ENCODE measurements around the gene FAHD1.

GRCh38 chr16:1834096-1834495, 7.1 kb downstream of the FAHD1 start:
- TF ChIP-seq CTCF (conservative IDR thresholded peaks at IDR 0.05 in 1 of 2, IDR thresholded peaks at IDR 0.05 in 1 of 2; ENCODE audit: low read depth in 1 of 2, low read length in 2 of 2) (no peak), EZH2 (IDR thresholded peaks at IDR 0.05; ENCODE audit: low read length, missing control alignments) (no peak)
